ENCODE results near the gene GJA9. TPM values are rescaled to one million over a fixed set of nuclear protein-coding genes. Genes with fewer than 3 reads are reported as not detected.
A peak's percentile ranks its signal among the peaks of the same experiment; 100 is the strongest.

The GJA9 gene
- total RNA-seq, 1 experiment from 2014 or later = not detected

DNA sequence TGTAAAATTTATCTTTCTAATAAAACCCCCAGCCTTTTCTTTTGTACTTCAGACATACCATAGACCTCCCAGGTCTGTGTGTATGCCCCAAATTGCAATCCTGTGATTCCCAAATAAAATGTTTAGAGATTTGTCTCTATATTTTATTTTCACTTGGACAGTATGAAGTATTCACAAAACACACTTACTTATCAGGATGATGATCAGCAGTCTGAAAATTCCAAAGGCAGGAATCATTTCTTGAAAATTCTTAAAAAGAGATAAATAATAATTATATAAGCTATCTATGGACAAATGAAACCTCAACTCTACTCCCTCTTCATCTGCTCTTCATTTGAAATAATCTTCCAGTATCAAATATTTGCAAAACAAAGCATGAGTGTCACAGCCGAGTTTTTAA lies 11.6 kb upstream of the GJA9 start:
- Mint-ChIP-seq H3K9me3 (no peaks in the 10 kb centered on the region), H3K36me3 (no peaks in the 10 kb centered on the region), H3K27ac (no peak overlapping the region), H3K4me1 (peaks cover 6% of the 10 kb centered on the region), H3K4me3 (no peak overlapping the region), H3K27me3 (ENCODE audit: low read depth) (no peaks in the 10 kb centered on the region)
- ChIA-PET CTCF (interaction anchor here (1.2 to 2.4 kb wide), 4 partner anchors 13 to 133 kb away, joined by 3 to 13 read pairs (median 4); partner anchors contain the start of gene NDUFS5), POLR2A (interaction anchor here (1.1 kb wide), 1 partner anchor 114 kb away, joined by 5 read pairs; no protein-coding TSS in a partner anchor)
- ATAC-seq = no peak
- no peak for TF ChIP-seq ZNF232 (CRISPR knock-in tag; IDR thresholded peaks at IDR 0.05)
- no peak for TF ChIP-seq RELA (CRISPR knock-in tag; IDR thresholded peaks at IDR 0.05; ENCODE audit: borderline replicate concordance)
- TF ChIP-seq RORB (CRISPR knock-in tag; IDR thresholded peaks at IDR 0.05) = no peak
- no peak for TF ChIP-seq MXD4 (CRISPR knock-in tag; IDR thresholded peaks at IDR 0.05; ENCODE audit: borderline replicate concordance)
- TF ChIP-seq, protein P1, sequence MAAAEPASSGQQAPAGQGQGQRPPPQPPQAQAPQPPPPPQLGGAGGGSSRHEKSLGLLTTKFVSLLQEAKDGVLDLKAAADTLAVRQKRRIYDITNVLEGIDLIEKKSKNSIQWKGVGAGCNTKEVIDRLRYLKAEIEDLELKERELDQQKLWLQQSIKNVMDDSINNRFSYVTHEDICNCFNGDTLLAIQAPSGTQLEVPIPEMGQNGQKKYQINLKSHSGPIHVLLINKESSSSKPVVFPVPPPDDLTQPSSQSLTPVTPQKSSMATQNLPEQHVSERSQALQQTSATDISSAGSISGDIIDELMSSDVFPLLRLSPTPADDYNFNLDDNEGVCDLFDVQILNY (CRISPR knock-in tag; IDR thresholded peaks at IDR 0.05) = no peak
- TF ChIP-seq, protein P2, sequence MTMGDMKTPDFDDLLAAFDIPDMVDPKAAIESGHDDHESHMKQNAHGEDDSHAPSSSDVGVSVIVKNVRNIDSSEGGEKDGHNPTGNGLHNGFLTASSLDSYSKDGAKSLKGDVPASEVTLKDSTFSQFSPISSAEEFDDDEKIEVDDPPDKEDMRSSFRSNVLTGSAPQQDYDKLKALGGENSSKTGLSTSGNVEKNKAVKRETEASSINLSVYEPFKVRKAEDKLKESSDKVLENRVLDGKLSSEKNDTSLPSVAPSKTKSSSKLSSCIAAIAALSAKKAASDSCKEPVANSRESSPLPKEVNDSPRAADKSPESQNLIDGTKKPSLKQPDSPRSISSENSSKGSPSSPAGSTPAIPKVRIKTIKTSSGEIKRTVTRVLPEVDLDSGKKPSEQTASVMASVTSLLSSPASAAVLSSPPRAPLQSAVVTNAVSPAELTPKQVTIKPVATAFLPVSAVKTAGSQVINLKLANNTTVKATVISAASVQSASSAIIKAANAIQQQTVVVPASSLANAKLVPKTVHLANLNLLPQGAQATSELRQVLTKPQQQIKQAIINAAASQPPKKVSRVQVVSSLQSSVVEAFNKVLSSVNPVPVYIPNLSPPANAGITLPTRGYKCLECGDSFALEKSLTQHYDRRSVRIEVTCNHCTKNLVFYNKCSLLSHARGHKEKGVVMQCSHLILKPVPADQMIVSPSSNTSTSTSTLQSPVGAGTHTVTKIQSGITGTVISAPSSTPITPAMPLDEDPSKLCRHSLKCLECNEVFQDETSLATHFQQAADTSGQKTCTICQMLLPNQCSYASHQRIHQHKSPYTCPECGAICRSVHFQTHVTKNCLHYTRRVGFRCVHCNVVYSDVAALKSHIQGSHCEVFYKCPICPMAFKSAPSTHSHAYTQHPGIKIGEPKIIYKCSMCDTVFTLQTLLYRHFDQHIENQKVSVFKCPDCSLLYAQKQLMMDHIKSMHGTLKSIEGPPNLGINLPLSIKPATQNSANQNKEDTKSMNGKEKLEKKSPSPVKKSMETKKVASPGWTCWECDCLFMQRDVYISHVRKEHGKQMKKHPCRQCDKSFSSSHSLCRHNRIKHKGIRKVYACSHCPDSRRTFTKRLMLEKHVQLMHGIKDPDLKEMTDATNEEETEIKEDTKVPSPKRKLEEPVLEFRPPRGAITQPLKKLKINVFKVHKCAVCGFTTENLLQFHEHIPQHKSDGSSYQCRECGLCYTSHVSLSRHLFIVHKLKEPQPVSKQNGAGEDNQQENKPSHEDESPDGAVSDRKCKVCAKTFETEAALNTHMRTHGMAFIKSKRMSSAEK (CRISPR knock-in tag; IDR thresholded peaks at IDR 0.05; ENCODE audit: borderline replicate concordance) = no peak
- TF ChIP-seq ZBTB21 (CRISPR knock-in tag; IDR thresholded peaks at IDR 0.05; ENCODE audit: borderline replicate concordance) = no peak
- TF ChIP-seq, protein P3, sequence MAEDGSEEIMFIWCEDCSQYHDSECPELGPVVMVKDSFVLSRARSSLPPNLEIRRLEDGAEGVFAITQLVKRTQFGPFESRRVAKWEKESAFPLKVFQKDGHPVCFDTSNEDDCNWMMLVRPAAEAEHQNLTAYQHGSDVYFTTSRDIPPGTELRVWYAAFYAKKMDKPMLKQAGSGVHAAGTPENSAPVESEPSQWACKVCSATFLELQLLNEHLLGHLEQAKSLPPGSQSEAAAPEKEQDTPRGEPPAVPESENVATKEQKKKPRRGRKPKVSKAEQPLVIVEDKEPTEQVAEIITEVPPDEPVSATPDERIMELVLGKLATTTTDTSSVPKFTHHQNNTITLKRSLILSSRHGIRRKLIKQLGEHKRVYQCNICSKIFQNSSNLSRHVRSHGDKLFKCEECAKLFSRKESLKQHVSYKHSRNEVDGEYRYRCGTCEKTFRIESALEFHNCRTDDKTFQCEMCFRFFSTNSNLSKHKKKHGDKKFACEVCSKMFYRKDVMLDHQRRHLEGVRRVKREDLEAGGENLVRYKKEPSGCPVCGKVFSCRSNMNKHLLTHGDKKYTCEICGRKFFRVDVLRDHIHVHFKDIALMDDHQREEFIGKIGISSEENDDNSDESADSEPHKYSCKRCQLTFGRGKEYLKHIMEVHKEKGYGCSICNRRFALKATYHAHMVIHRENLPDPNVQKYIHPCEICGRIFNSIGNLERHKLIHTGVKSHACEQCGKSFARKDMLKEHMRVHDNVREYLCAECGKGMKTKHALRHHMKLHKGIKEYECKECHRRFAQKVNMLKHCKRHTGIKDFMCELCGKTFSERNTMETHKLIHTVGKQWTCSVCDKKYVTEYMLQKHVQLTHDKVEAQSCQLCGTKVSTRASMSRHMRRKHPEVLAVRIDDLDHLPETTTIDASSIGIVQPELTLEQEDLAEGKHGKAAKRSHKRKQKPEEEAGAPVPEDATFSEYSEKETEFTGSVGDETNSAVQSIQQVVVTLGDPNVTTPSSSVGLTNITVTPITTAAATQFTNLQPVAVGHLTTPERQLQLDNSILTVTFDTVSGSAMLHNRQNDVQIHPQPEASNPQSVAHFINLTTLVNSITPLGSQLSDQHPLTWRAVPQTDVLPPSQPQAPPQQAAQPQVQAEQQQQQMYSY (CRISPR knock-in tag; IDR thresholded peaks at IDR 0.05) = no peak
- no peak for DNase-seq (ENCODE audit: low spot score)

DNA sequence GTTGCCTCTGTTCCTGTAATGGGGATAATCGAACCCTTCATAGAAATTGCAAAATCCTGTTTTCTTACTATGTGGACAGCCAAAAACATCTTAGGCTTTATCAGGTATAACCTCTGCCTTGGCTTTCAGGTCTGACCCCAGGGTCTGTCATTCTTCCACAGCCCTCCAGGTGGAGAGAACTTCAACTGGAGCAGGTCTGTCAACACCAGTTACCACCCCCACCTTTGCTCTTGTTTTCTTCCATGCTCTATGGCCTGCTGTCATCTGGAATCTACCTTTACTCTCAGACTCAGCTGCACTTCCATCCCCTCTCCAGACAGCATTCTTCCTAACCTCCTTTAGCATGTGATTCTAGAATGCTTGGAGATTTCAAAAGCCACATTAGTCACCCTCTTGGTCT lies 10.4 kb upstream of the GJA9 start:
- no peaks in the 10 kb centered on the region for H3K36me3 Mint-ChIP-seq
- no peaks in the 10 kb centered on the region for H3K9me3 Mint-ChIP-seq
- ChIA-PET POLR2A (interaction anchor here (1.3 kb wide), 1 partner anchor 18 kb away, joined by 4 read pairs; no protein-coding TSS in a partner anchor), CTCF (interaction anchor here (0.6 to 2.4 kb wide), 8 partner anchors 41 to 201 kb away, joined by 3 to 13 read pairs (median 4); partner anchors contain the start of gene NDUFS5)
- ATAC-seq = peak; percentile 99
- no peak overlapping the region for H3K27ac Mint-ChIP-seq
- H3K4me1 Mint-ChIP-seq = peaks cover 6% of the 10 kb centered on the region
- H3K4me3 Mint-ChIP-seq = no peak overlapping the region
- H3K27me3 Mint-ChIP-seq (ENCODE audit: low read depth) = no peaks in the 10 kb centered on the region; the same call in 1 of the 2 replicates
- peak; percentile 59 for DNase-seq (ENCODE audit: low spot score)
- TF ChIP-seq ESRRA (CRISPR knock-in tag; IDR thresholded peaks at IDR 0.05; ENCODE audit: borderline replicate concordance) = no peak
- TF ChIP-seq GTF2I (CRISPR knock-in tag; conservative IDR thresholded peaks at IDR 0.05) = no peak
- no peak for TF ChIP-seq CREB1 (CRISPR knock-in tag; IDR thresholded peaks at IDR 0.05)
- TF ChIP-seq ZBTB43 (CRISPR knock-in tag; IDR thresholded peaks at IDR 0.05) = no peak
- no peak for TF ChIP-seq FOXP1 (CRISPR knock-in tag; IDR thresholded peaks at IDR 0.05; ENCODE audit: borderline replicate concordance)
- TF ChIP-seq, protein P4, sequence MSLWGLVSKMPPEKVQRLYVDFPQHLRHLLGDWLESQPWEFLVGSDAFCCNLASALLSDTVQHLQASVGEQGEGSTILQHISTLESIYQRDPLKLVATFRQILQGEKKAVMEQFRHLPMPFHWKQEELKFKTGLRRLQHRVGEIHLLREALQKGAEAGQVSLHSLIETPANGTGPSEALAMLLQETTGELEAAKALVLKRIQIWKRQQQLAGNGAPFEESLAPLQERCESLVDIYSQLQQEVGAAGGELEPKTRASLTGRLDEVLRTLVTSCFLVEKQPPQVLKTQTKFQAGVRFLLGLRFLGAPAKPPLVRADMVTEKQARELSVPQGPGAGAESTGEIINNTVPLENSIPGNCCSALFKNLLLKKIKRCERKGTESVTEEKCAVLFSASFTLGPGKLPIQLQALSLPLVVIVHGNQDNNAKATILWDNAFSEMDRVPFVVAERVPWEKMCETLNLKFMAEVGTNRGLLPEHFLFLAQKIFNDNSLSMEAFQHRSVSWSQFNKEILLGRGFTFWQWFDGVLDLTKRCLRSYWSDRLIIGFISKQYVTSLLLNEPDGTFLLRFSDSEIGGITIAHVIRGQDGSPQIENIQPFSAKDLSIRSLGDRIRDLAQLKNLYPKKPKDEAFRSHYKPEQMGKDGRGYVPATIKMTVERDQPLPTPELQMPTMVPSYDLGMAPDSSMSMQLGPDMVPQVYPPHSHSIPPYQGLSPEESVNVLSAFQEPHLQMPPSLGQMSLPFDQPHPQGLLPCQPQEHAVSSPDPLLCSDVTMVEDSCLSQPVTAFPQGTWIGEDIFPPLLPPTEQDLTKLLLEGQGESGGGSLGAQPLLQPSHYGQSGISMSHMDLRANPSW (CRISPR knock-in tag; conservative IDR thresholded peaks at IDR 0.05; ENCODE audit: low read depth) = no peak
- TF ChIP-seq JAZF1 (CRISPR knock-in tag; IDR thresholded peaks at IDR 0.05) = no peak
- no peak for TF ChIP-seq KAT7 (CRISPR knock-in tag; IDR thresholded peaks at IDR 0.05; ENCODE audit: borderline replicate concordance)
- no peak for TF ChIP-seq FOXK1 (CRISPR knock-in tag; IDR thresholded peaks at IDR 0.05)
- no peak for TF ChIP-seq CTCF (IDR thresholded peaks at IDR 0.05)
- TF ChIP-seq, protein P5, sequence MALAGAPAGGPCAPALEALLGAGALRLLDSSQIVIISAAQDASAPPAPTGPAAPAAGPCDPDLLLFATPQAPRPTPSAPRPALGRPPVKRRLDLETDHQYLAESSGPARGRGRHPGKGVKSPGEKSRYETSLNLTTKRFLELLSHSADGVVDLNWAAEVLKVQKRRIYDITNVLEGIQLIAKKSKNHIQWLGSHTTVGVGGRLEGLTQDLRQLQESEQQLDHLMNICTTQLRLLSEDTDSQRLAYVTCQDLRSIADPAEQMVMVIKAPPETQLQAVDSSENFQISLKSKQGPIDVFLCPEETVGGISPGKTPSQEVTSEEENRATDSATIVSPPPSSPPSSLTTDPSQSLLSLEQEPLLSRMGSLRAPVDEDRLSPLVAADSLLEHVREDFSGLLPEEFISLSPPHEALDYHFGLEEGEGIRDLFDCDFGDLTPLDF (CRISPR knock-in tag; IDR thresholded peaks at IDR 0.05) = no peak
